ENCODE data around the gene TNFRSF21.

DNA sequence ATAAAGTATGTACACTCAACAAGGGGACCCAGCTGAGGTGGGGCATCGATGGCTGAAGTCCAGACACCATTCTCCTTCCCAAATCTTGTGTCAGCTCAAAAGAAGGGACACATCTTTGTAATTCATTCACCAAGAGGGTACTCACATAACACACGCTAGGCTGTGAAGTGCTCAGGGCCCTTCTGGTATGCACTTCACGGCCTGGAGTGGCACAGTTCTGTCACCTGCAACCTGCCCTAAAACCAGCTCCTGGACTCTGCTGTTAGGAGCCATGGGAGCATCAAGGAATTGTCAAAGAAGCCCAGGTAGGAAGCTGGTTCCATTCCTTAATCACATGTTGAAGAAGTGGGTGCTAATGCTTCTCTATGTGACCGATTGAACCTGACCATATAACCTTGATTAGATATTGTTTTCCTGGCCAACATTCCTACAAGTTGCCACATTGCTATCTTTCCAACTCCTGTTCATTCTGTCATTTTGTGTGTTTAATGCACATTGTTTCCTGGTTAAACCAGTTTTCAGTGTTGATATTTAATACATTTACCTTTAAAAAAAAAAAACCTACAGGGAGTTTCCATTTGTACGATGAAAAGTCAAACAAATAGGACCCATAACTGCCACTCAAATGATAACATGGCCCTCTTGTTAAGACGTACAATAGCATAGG is 127.3 kb downstream of the TNFRSF21 start:
- TF ChIP-seq, protein P1, sequence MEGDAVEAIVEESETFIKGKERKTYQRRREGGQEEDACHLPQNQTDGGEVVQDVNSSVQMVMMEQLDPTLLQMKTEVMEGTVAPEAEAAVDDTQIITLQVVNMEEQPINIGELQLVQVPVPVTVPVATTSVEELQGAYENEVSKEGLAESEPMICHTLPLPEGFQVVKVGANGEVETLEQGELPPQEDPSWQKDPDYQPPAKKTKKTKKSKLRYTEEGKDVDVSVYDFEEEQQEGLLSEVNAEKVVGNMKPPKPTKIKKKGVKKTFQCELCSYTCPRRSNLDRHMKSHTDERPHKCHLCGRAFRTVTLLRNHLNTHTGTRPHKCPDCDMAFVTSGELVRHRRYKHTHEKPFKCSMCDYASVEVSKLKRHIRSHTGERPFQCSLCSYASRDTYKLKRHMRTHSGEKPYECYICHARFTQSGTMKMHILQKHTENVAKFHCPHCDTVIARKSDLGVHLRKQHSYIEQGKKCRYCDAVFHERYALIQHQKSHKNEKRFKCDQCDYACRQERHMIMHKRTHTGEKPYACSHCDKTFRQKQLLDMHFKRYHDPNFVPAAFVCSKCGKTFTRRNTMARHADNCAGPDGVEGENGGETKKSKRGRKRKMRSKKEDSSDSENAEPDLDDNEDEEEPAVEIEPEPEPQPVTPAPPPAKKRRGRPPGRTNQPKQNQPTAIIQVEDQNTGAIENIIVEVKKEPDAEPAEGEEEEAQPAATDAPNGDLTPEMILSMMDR (IDR thresholded peaks at IDR 0.05) = no peak
- no peak for TF ChIP-seq POLR2A (IDR thresholded peaks at IDR 0.05)

Measured in lower leg skin (tissue), 3 donors.